Gastroesophageal sphincter (tissue), 3 donors: ENCODE results near the gene CDC26.

Source experiments
- CTCF ChIP-seq, 4 experiments: fragments of 200-600 bp in 2 of 4; fragments of 450-650 bp in 2 of 4; sonication (generic) in 1 of 4; IDR thresholded peaks; one replicate each; pipeline ENCODE4 v1.5.1; 2017 to 2019; ENCODE audit warnings: antibody characterized with exemption in 4 of 4, mild to moderate bottlenecking in 2 of 4, moderate library complexity in 2 of 4
- EP300 ChIP-seq: sonication (generic); formaldehyde crosslinking; IDR thresholded peaks from one replicate; pipeline ENCODE4 v1.6.1; 2017; ENCODE audit warnings: antibody characterized with exemption, mild to moderate bottlenecking
- POLR2A ChIP-seq, 2 donors: fragments of 450-650 bp; IDR thresholded peaks; one replicate each; pipeline ENCODE4 v1.6.1; 2017; ENCODE audit warnings: antibody characterized with exemption in 2 of 2, mild to moderate bottlenecking in 2 of 2, moderate library complexity in 1 of 2
- POLR2AphosphoS5 ChIP-seq: sonication (generic); formaldehyde crosslinking; IDR thresholded peaks from one replicate; pipeline ENCODE4 v1.6.1; 2017; ENCODE audit warnings: antibody characterized with exemption

- TF ChIP-seq CTCF (IDR thresholded peaks at IDR 0.05) (no peak), POLR2AphosphoS5 (no peak), EP300 (no peak), POLR2A (IDR thresholded peaks at IDR 0.05) (no peak)
These were observed 37.9 kb upstream of the CDC26 start for GRCh38 chr9:113313261-113313660.
